NCI-H2029 (cell line): Measurements from ENCODE around the gene NAB1.
"Not testable (repeated sequence)": the region's sequence is repeated elsewhere in the genome, so short reads cannot be mapped to it uniquely, and the experiment has no call there.

Source experiments
- DNase-seq: peaks from one replicate; lab custom pipeline; 2025; lab: John Stamatoyannopoulos, UW

NAB1 gene, protein sequence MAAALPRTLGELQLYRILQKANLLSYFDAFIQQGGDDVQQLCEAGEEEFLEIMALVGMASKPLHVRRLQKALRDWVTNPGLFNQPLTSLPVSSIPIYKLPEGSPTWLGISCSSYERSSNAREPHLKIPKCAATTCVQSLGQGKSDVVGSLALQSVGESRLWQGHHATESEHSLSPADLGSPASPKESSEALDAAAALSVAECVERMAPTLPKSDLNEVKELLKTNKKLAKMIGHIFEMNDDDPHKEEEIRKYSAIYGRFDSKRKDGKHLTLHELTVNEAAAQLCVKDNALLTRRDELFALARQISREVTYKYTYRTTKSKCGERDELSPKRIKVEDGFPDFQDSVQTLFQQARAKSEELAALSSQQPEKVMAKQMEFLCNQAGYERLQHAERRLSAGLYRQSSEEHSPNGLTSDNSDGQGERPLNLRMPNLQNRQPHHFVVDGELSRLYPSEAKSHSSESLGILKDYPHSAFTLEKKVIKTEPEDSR

DNA sequence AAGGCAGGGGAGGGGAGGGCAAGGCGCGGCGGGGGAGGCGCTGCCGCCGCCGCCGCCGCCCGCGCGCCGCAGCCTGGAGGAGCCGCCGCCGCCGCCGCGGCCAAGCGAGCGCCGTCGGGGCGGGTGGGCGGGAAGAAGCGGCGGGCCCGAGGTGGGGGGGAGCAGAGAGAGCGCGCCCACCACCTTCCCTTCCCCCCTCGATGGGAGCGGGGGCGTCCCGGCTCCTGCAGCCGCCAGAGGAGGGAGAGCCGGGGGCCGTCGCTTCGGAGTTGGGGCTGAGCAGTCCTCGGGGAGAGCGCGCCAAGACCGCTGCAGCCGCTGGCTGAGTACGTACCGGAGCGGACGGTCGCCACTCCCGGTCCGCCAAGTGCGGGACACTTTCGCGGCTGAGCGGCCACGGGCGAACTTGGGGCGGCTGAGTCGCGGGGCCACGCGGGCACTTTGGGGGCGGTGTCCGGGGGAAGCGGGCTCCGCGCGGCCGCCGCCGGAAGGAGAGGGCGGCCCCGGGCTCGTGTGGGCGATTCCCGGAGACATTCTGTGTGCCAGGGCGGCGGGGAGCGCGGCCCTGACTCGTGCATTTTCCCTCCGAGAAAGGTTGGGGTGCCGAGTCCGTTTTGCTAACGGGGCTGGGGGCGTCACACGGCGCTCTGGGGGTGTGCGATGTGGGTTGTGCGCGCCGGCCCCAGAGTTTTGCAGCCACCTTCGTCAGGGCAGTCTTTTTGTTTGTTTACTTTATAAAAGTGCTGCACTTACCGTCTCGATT lies at the start of gene NAB1:
Gene NAB1, plus strand, starts transcription at position 49 of the 763 bp plus-strand sequence. CDS start 10,094 bp downstream, outside the sequence.
- no peak for DNase-seq

DNA sequence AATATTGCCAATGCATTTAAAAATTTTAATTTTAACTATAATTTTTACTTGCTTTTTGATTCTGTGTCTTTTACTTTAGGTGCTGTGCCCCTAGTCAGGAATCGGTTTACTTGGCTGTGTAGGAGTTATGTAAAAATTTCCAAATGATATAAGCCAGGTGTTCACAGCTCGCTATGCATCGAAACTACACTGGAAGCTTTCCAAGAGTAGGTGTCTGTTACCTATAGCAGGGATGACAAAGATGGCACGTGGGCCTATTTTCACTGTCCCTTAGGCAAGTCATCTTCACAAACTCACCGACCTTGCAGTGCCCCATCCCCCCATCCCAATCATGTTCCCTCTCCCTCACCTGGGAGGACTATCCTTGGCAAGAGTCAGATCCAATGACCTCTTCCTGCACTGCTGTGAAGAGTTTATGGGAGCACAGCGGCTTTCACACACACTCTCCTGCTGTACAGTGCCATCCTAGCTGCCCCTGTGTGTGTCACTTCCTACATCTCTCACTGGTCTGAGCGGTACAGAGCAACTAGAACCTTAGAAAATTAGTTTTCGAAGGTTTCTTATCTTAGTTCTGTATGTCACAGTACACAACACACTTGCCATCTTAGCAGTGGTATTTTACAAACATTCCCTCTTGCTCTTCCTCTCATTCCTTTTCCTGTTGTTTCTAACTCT lies 49.2 kb upstream of the NAB1 start:
- no peak for DNase-seq

DNA sequence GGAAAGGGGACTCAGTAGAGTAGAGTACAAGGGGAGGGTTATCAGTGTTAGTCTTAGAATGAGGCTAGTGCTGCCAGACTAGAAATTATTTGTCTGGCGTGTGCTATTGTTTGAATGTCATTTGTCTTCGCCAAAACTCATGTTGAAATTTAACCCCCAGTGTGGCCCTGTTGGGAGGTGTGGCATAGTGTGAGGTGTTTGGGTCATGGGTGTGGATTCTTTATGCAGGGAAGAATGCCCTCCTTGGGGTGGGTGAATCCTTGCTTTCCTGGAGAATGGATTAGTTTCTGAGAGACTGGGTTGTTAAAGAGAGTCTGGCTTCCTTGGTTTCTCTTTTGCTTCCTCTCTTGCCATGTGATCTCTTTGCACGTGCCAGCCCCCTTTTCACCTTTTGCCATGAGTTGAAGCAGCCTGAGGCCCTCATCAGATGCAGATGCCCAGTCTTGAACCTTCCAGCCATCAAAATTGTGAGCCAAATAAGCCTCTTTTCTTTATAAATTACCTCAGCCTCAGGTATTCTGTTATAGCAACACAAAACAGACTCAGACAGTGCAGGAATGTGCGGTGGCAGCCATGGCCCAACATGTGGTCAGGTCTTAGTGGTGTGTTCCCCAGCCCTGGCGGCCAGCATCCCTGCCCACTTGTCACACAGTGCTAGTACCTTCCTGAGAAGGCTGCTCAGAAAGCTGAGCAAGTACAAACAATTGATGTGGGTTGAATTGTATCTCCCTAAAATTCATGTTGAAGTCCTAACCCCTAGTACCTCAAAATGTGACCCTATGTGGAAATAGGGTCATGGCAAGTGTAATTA lies 48.4 kb upstream of the NAB1 start:
- no peak for DNase-seq

DNA sequence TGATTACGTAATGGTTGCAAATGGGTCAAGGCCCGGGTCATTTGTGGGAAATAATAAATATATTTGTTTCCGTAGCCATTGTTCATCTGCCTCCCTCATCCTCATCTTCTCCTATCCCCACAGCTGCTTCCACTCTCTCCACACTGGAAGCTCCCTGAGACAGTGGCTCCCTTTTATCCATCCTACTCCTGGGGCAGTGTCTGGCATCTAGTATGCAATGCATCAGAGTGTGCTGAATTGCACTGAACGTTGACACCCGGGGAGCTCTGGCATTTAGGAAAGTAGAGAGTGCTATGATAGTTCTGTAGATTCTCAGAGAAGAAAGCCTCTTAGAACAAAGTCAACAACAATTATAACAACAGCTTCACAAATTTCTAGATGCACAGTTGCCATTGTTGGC lies 45.5 kb upstream of the NAB1 start:
- DNase-seq: no peak

DNA sequence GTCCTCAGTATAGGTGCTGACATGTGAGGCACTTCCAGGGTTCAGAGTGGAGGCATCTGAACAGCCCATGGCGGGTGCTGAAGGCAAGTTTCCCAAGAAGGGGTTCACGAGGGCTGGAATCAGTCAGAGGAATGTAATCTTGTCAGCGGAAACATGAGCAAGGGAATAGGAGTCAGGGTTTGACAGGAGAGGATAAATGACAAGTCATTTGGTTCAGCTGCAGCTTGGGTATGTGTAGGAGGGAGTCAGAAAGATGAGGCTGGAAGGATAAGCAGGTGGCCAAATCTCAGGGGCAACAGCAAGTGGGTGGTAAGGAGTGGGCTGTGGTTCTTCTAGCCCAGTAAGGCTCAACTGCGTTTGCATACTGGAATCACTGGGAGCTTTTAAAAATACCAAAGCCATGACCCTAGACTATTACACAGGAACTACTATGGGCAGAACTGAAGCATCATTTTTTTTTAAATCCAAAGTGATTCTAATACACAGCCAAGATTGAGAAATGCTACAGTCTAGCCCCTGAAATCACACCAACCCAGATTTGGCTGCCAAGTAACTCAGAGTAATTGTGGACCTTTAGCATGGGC lies 41.8 kb upstream of the NAB1 start:
- DNase-seq: no peak

DNA sequence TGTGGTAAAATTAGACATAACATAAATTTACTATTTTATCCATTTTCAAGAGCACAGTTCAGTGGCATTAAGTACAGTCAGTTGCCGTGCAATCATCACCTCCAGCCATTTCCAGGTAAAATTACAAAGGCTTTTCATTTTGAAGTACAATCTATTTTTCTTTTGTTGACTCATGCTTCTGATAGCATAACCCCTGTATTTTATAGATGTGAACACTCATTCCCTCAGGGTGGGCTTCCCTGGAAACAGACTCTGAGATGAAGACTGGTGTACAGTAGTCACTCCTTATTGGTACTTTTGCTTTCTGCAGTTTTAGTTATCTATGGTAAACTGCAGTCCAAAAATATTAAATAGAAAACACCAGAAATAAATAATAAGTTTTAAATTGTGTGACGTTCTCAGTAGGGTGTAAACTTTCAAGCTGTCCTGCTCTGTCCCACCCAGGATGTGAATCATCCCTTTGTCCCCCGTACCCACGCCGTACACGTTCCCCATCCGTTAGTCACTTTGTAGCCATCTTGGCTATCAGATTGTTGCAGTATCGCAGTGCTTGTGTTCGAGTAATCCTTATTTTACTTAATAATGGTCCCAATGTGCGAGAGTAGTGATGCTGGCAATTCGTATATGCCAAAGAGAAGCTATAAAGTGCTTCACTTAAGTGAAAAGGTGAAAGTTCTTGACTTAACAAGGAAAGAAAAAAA lies 41.1 kb upstream of the NAB1 start:
- no peak for DNase-seq

DNA sequence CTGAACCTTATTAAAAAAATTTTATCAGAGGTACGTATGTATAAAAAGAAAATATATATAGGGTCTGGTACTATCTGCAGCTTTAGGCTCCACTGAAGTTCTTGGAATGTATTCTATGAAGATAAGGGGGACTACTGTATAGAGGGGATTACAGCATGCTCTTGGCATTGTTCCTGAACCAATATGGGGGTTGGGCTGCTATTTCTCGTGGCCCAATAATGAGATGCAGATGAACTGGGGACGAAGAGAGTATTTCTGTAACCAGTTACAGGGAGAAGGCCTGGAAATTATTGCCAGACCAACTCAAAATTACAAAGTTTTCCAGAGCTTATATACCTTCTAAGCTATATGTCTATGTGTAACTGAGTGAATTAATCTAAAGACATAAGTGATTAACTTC lies 40.0 kb upstream of the NAB1 start:
- not testable (repeated sequence) for DNase-seq

DNA sequence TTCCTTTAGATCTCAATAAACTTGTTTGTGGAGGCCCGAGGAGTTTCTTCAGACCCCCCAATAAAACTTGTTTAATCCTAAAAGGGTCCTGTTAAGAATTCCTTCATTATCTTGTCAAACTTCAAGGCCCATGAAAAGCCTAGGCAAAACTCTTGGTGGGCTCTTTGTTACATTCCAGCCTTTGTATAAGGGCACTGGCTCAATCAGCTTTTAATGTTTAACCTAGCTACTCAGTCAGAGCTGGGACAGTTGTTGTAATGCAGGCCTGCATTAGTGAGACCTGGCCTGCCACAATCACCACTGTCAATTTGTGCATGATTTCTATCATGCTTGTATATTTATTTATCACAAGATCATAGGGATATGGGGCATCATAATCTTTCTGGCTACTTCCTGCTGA lies 39.5 kb upstream of the NAB1 start:
- DNase-seq: not testable (repeated sequence)

DNA sequence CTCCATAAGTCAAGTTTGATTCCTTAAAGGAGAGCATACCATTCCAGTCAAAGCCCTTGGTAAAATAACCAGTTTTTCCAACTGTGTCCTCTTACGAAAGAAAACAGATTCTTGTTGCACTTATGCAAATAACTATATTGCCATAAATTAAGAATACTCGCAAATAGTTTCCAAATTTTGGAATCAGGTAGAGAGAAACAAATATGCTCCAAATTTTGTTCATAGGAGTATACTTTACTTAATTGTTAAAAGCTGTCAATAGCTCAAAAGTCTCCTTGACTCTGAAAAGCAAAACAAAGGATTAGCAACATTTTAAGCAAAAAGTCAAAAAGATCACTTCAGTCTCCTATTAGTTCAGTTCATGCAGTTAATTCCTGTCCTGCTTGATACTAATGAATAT lies 38.4 kb upstream of the NAB1 start:
- not testable (repeated sequence) for DNase-seq

DNA sequence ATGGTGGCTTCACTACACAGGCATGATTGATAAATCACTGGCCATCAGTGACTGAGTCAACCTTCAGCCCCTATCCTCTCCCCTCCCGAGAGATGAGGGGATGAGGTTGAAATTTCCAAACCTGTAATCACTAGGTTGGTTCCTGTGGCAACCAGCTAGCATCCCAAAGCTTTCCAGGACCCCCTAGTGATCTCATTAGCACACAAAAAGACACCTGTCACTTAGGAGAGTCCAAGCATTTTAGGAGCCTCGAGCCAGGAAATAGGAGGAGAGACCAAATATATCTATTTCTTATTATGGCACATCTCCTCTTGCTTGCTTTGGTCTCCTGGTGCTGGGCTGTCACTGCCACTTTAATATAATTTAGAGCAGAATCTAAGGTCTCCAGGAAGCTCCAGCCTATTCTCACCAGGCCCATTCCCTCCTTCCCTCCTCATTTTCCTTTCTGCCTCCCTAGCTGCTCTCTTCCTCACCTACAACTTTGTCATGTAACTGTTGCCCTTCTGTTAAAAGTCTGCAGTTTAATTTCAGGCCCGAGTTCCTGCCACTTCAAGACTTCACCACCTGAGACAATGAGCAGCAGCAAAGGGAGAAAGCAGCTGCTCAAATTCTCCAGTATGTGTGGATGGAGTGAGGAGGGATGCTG lies 33.2 kb upstream of the NAB1 start:
- no peak for DNase-seq

DNA sequence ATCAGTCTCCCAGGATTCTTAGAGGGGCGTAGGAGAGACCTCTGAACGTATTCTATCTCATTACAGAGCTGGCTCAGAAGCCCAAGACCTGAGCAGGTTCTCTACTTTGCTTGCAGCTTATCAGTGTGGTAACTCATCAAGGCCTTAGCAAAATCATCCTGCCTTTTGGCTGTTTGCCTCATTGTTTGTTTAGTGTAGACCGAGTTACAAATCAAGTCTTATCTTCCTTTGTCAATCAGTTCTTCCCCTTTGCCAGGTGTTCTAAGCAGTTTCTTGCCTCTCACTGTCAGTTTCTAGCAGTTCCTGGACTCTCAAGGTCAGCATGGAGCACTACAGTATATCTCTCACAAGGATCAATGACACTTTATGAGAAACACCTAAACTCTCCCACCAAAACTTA lies 30.9 kb upstream of the NAB1 start:
- no peak for DNase-seq

DNA sequence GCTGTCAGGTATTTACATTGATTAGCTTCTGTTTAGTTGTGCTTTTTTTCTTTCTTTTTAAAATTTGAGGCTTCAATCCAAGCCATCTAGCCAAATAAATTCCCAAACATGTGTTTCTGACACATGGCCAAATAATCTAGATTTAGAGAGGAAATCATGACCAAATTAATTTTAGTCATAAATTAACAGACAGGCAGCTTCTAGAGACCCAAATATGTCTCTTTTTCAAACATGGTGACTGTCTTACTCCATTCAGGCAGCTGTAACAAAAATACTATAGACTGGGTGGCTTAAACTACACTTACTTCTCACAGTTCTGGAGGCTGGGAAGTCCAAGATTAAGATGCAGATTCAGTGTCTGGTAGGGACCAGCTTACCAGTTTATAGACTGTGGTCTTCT lies 23.2 kb upstream of the NAB1 start:
- DNase-seq: no peak

DNA sequence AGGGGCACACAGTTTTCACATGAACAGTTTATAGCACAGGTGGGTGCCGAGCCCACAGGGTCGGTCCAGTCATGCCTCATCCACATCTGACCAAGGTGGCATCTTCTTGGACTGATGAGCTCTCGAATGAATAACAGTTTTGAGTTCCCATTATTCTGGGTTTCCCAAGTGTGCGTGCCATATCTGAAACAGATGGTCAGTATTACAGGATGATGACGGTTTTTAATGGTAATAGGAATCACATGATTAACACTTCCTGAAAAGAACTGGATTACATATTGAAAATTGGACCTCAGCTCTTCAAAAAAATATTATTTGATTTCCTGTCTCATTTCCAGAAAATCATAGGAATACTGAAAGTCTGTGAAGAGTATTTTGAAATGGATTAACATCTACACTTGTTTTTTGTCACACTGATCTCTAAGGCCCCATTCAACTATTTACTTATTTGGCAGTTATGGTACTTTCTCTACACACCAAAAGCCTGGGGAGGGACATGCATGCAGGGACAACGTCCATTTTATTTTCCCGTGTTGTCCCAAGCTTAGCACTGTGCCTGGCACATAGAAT lies 22.2 kb upstream of the NAB1 start:
- DNase-seq: no peak

DNA sequence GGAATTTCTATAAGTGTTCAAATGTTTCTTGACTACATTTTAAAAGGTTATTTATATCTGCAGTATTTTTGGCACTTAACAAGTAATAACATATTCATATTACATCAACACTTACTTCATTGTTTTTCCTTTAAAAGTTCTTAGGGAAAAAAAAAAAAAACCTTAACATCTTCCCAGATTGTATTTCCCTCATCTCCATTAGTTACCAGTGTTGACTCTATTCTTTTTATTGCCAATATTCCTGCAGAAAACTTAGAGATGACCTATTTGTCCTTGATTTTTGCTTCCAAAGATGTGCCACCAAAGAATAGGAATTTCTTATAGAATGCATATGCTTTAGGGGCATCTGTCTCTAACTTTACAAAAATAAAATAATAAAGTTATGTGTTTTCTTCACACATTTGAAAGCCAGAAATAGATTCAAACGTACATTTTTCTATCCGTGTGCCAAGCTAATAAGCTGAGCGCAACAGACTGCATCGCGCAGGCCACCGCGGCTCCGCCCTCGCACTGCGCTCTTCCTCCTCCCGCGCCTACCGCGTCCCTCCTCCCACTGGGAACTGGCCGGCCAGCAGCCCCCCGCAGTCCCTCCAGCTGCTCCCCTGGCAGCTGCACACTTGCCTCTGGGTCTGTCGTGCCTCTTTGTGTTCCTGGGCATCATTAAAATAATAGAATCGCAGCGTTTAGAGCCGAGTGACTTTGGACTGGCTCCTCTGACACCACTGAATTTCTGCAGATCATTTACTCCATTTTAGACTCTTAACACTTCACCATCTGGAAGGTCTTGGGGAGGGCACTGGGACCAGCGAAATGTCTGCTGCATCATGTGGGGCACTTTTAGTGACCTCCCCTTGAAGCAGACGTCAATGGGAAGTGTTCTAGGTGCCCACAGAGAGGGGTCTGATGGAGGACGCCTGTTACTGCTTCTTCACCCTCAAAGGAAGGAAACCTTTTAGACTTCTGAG lies 21.2 kb upstream of the NAB1 start:
- no peak for DNase-seq

DNA sequence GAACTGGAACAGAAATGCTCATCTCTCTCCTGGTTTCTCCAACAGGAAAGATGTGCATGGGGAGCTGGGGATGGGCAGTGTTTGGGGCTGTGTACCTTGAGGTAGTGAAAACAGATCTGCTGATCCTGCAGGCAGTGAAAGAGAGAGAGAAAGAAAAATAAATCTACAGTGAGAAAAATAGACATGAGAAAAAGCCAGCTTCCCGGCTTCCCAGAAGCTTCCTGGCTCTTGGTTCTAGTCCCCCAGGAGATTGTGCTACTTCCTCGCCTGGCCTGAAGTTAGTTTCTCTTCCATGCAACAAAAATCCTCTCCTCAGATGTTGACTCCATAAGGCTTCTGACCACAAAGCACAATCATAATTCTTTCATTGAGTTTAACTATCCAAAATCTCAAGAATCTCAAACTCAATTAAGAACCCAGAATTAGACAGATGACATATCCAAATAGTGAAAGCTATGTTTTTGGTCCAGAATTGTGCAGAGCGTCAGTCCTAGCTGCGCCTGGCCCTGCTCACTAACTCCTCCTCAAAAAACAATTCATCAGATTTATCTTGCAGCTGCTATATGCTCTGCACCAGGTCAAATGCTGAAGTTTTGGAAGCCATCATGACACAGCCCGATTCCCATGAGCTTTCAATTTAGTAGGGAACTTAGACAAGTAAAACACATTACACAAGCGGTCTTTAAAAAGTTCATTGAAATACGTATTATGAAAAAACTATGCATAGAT lies 20.1 kb upstream of the NAB1 start:
- no peak for DNase-seq

DNA sequence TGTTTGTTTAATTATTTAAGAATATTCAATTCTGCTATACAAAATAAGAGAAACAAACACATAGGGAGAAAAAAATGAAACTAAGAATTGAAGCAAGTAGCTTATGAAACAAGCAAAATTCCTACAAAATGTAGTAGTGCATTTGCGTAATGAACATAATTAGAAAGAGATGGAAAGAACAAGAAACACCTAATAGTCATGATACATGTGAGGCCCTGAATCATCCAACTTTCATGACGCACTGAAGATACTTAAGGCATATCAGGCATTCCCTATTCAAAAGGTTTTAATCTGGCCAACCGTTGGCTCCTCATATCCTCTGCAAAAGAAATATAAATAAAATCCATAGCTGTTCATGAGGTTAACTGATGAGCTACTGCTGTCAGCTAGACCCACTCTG lies 14.5 kb upstream of the NAB1 start:
- no peak for DNase-seq

DNA sequence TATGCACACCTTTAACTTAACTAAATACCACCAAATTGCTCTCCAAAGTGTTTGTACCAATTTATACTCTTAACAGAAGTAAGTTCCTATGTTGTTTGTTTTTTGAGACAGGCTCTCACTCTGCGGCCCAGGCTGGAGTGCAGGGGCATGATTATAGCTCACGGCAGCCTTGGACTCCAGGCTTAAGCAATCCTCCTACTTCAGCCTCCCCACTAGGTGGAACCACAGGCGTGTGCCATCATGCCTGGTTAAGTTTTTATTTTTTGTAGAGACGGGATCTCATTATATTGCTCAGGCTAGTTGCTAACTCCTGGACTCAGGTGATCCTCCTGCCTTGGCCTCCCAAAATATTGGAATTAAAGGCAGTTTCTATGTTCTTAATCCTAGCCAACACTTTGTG lies 13.1 kb upstream of the NAB1 start:
- DNase-seq: no peak

DNA sequence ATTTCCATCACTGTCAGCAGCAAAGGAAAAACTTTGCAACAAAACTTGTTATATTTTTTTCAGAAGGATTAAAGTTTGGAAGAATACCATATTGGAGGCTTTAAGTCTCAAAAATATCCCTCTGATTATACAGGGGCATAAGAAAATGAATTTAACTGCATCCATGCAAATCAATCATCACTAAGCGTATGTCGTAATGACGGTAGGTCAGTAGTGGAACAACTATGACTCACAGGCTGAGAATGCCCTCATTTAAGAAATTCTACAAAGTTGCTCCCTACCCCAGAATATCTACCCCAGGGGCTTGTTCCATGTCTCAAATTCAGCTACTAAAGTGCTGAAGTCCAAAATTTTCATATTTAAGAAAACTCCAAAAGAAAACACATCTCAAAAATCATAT lies 12.5 kb upstream of the NAB1 start:
- DNase-seq: no peak
